Pancreas (tissue), 10 donors: ENCODE results near the gene TANGO2. TPM values are rescaled to one million over a fixed set of nuclear protein-coding genes. Genes with fewer than 3 reads are reported as not detected.

ENCODE experiments used
- ATAC-seq, 4 donors: fragments of 200-7000 bp; cut with Tn5 transposase; one replicate each; pipeline versions ENCODE4 v1.8.0 to v1.9.1; 2020; ENCODE audit warnings: mild to moderate bottlenecking in 4 of 4, moderate library complexity in 4 of 4
- DNase-seq, 6 donors: peaks; one replicate each; pipeline ENCODE4 v3.0.0-alpha.2; 2020
- FAIRE-seq: peaks from 2 replicates; lab custom pipeline; 2012; peaks lifted over from hg19 to GRCh38; lab: Jason Lieb, UNC
- H3K27ac ChIP-seq, 4 donors: fragments of 200-600 bp; sonication (generic); 1 replicate in 3 of 4; 2 replicates in 1 of 4; pipeline versions ENCODE4 v1.5.0 to v1.8.0; 2020
- H3K27me3 ChIP-seq, 4 donors: fragments of 200-600 bp; one replicate each; pipeline ENCODE4 v1.8.0; 2021
- H3K36me3 ChIP-seq, 3 donors: fragments of 200-600 bp; sonication (generic) in 1 of 3; one replicate each; pipeline versions ENCODE4 v1.5.0 to v1.8.0; 2020 to 2021
- H3K4me1 ChIP-seq, 3 donors: fragments of 200-600 bp; one replicate each; pipeline ENCODE4 v1.8.0; 2021
- H3K4me3 ChIP-seq, 4 donors: fragments of 200-600 bp; sonication (generic) in 2 of 4; one replicate each; pipeline versions ENCODE4 v1.5.0 to v1.8.0; 2020 to 2021
- H3K9me3 ChIP-seq, 4 donors: fragments of 200-600 bp; one replicate each; pipeline ENCODE4 v1.8.0; 2021
- CTCF ChIP-seq, 4 donors: fragments of 200-600 bp; sonication (generic) in 3 of 4; IDR thresholded peaks; one replicate each; pipeline versions ENCODE4 v1.5.0 to v1.8.0; 2021; ENCODE audit warnings: antibody characterized with exemption in 4 of 4
- WGBS, 2 donors: extraction: QIAGEN DNeasy Blood & Tissue Kit; methylation state at CpG; one replicate each; pipeline ENCODE4 v1.1.7; 2013; 5-methylcytosine and 5-hydroxymethylcytosine counted together
- intact Hi-C, 3 donors: fragments of 100-400 bp; cut with DNase I; formaldehyde crosslinking; loops; one replicate each; pipeline versions ENCODE4 v1.11.1 to v1.14.2; 2022
- polyA plus RNA-seq, 2 donors: library from polyadenylated mRNA; stranded (reverse); fragments of 200-250 nt; gene quantifications; one replicate each; pipeline ENCODE4 v1.2.3, GENCODE V29; 2013
- total RNA-seq, 6 donors: library from RNA; stranded (reverse); fragmentation: NEBNext Ultra II Directional in 4 of 6; extraction: Animal tissue kit (Norgen Biotek cat#: 25700) in 4 of 6; gene quantifications; one replicate each; pipeline versions ENCODE4 v1.2.1 to v1.2.4, GENCODE V29; 2021 to 2023
- donor health status: healthy with polysubstance abuse.
- donor health status: DM: no; HTN: no; CAD: no; lungs with moderate emphysema.
- donor health status: DM: no; HTN: no; CAD: no.
- donor health status: control.
- donor health status: control.
- donor health status: Bipolar disorder and iron deficiency.
- donor health status: DM: yes; HTN: yes; CAD: no.
- donor health status: DM: no; HTN: no; CAD: no.
- donor health status: DM: no; HTN: no; CAD: no.
- donor health status: DM: yes; HTN: yes; CAD: no.

The TANGO2 gene
- total and polyA plus RNA-seq, 8 donors, result 4.0 to 20.4 (median 11.5) TPM

GRCh38 chr22:20055144-20055543 is 34.2 kb downstream of the TANGO2 start:
- intact Hi-C loops, result no loop called here
- 93 to 95% methylated on average over 2 of the region's 2 CpGs for WGBS, 2 donors
- FAIRE-seq, result no peak

GRCh38 chr22:20055654-20056053 is 34.7 kb downstream of the TANGO2 start:
- WGBS, 2 donors, result 93 to 94% methylated on average over 15 of the region's 15 CpGs
- ATAC-seq (no peak), DNase-seq (peak in 1 of 6 donors; percentile 42), FAIRE-seq (no peak)
- TF ChIP-seq CTCF (IDR thresholded peaks at IDR 0.05), result no peak
- Histone ChIP-seq H3K27me3 (no peaks in the 10 kb centered on the region), H3K36me3 (peaks cover 0 to 8% (median 0%) of the 10 kb centered on the region in 3 donors), H3K9me3 (no peaks in the 10 kb centered on the region), H3K4me3 (no peak overlapping the region), H3K27ac (no peak overlapping the region), H3K4me1 (no peaks in the 10 kb centered on the region)
- intact Hi-C loops, result no loop called here

More at GRCh38 chr22:20055144-20055543, 34.2 kb downstream of the TANGO2 start:
- Histone ChIP-seq H3K36me3 (peaks cover 0 to 8% (median 0%) of the 10 kb centered on the region in 3 donors), H3K27me3 (no peaks in the 10 kb centered on the region), H3K9me3 (no peaks in the 10 kb centered on the region), H3K27ac (no peak overlapping the region), H3K4me3 (no peak overlapping the region), H3K4me1 (no peaks in the 10 kb centered on the region)
- DNase-seq, result no peak
- TF ChIP-seq CTCF (IDR thresholded peaks at IDR 0.05), result no peak
- no peak for ATAC-seq

GRCh38 chr22:20056161-20056560 is 35.3 kb downstream of the TANGO2 start:
- Histone ChIP-seq H3K4me3 (no peak overlapping the region), H3K9me3 (no peaks in the 10 kb centered on the region), H3K36me3 (peaks cover 0 to 8% (median 0%) of the 10 kb centered on the region in 3 donors), H3K27ac (no peak overlapping the region), H3K27me3 (no peaks in the 10 kb centered on the region), H3K4me1 (no peaks in the 10 kb centered on the region)
- 89 to 96% methylated on average over 10 of the region's 10 CpGs for WGBS, 2 donors
- no peak for TF ChIP-seq CTCF (IDR thresholded peaks at IDR 0.05)
- no peak for ATAC-seq
- intact Hi-C loops, result no loop called here
- peak in 1 of 6 donors; percentile 63 for DNase-seq
- FAIRE-seq, result no peak

GRCh38 chr22:20056696-20057386 is 35.9 kb downstream of the TANGO2 start:
- no peaks in the 10 kb centered on the region for H3K9me3 ChIP-seq
- TF ChIP-seq CTCF (IDR thresholded peaks at IDR 0.05), result no peak
- no peak overlapping the region for H3K27ac ChIP-seq
- no peak overlapping the region for H3K4me3 ChIP-seq
- H3K36me3 ChIP-seq, result peaks cover 0 to 8% (median 0%) of the 10 kb centered on the region in 3 donors
- no peaks in the 10 kb centered on the region for H3K4me1 ChIP-seq
- no peak for ATAC-seq
- peak in 1 of 6 donors; percentile 41 for DNase-seq
- 76 to 78% methylated on average over 16 of the region's 16 CpGs for WGBS, 2 donors
- H3K27me3 ChIP-seq, result no peaks in the 10 kb centered on the region
- FAIRE-seq, result no peak
- intact Hi-C loops, result no loop called here
